Spleen (tissue), 7 donors: ENCODE results near the gene SLC47A1.
"Not testable (repeated sequence)": the region's sequence is repeated elsewhere in the genome, so short reads cannot be mapped to it uniquely, and the experiment has no call there.

ENCODE experiments used
- CTCF ChIP-seq, 11 experiments: fragments of 200-600 bp in 7 of 11; fragments of 450-650 bp in 4 of 11; sonication (generic) in 4 of 11; IDR thresholded peaks in 8 of 11; conservative IDR thresholded peaks in 3 of 11; 1 replicate in 7 of 11; 2 replicates in 4 of 11; pipeline versions ENCODE4 v1.4.0 to v1.8.0; 2016 to 2021; ENCODE audit warnings: antibody characterized with exemption in 11 of 11, inconsistent platforms in 4 of 11, mild to moderate bottlenecking in 1 of 11
- POLR2A ChIP-seq, 3 donors: fragments of 450-650 bp; IDR thresholded peaks; one replicate each; pipeline ENCODE4 v1.5.1; 2017; ENCODE audit warnings: antibody characterized with exemption in 3 of 3, mild to moderate bottlenecking in 1 of 3
- POLR2AphosphoS5 ChIP-seq, 3 donors: sonication (generic); formaldehyde crosslinking; IDR thresholded peaks; one replicate each; pipeline ENCODE4 v1.5.1; 2017; ENCODE audit warnings: antibody characterized with exemption in 3 of 3
- donor health status: DM: no; HTN: no; CAD: no; lungs with moderate emphysema.
- donor health status: DM: no; HTN: no; CAD: no.
- donor health status: DM: no; HTN: no; CAD: no.

- not testable (repeated sequence) for TF ChIP-seq CTCF (IDR thresholded peaks at IDR 0.05 in 8 of 11, conservative IDR thresholded peaks at IDR 0.05 in 3 of 11); POLR2A (IDR thresholded peaks at IDR 0.05); POLR2AphosphoS5 (IDR thresholded peaks at IDR 0.05)
These were observed 14.0 kb upstream of the SLC47A1 start for GRCh38 chr17:19519388-19520291.
